Testis (tissue), 3 donors: ENCODE results near the gene PCSK6. TPM values are rescaled to one million over a fixed set of nuclear protein-coding genes. Genes with fewer than 3 reads are reported as not detected.
"Not testable (repeated sequence)": the region's sequence is repeated elsewhere in the genome, so short reads cannot be mapped to it uniquely, and the experiment has no call there.

Experiments used
- DNase-seq: peaks from one replicate; pipeline ENCODE4 v3.0.0-alpha.2; 2019
- H3K27ac ChIP-seq, 2 donors: fragments of 200-600 bp; sonication (generic); one replicate each; pipeline ENCODE4 v1.5.1; 2019
- H3K27me3 ChIP-seq: fragments of 200-600 bp; sonication (generic); one replicate; pipeline ENCODE4 v1.5.1; 2019
- H3K36me3 ChIP-seq: fragments of 200-600 bp; sonication (generic); one replicate; pipeline ENCODE4 v1.5.1; 2017; ENCODE audit warnings: low read depth; ENCODE audit errors: missing control alignments
- H3K4me1 ChIP-seq: fragments of 200-600 bp; sonication (generic); one replicate; pipeline ENCODE4 v1.5.1; 2019
- H3K4me3 ChIP-seq, 2 donors: fragments of 200-600 bp; sonication (generic); one replicate each; pipeline ENCODE4 v1.5.1; 2017 to 2019
- H3K9me3 ChIP-seq: fragments of 200-600 bp; sonication (generic); one replicate; pipeline ENCODE4 v1.5.1; 2017
- POLR2A ChIP-seq: fragments of 450-650 bp; IDR thresholded peaks from one replicate; pipeline ENCODE4 v1.6.1; 2017; ENCODE audit warnings: antibody characterized with exemption, mild to moderate bottlenecking, moderate library complexity
- WGBS, 2 donors: methylation state at CpG; one replicate each; pipeline ENCODE4 v1.1.5; 2018; 5-methylcytosine and 5-hydroxymethylcytosine counted together
- intact Hi-C: fragments of 100-400 bp; cut with DNase I; formaldehyde crosslinking; loops from one replicate; pipeline ENCODE4 v1.15.1; 2023; ENCODE audit warnings: low total_unique reads
- polyA plus RNA-seq: library from polyadenylated mRNA; stranded (reverse); fragments of 350-450 nt; fragmentation: Illumina TruSeq; extraction: RNeasy Lipid Tissue Mini Kit (QIAGEN cat#74804); gene quantifications from one replicate; pipeline ENCODE4 v1.2.3, GENCODE V29; 2014; ENCODE audit warnings: low read depth, low replicate concordance; ENCODE audit not compliant: insufficient read depth
- total RNA-seq, 2 donors: library from RNA; depleted of rRNA; stranded (reverse); fragments of >200 nt; gene quantifications; one replicate each; pipeline ENCODE4 v1.2.3, GENCODE V29; 2016
- TF ChIP-seq, protein P1 (sequence below), 3 experiments: fragments of 450-650 bp in 2 of 3; fragments of 200-600 bp in 1 of 3; sonication (generic) in 1 of 3; IDR thresholded peaks; one replicate each; pipeline ENCODE4 v1.5.1; 2016 to 2019; ENCODE audit warnings: antibody characterized with exemption in 3 of 3, mild to moderate bottlenecking in 2 of 3, moderate library complexity in 1 of 3

Gene PCSK6
- total and polyA plus RNA-seq, 3 donors from 2014 or later = 43.9 to 156 (median 95.4) TPM

DNA sequence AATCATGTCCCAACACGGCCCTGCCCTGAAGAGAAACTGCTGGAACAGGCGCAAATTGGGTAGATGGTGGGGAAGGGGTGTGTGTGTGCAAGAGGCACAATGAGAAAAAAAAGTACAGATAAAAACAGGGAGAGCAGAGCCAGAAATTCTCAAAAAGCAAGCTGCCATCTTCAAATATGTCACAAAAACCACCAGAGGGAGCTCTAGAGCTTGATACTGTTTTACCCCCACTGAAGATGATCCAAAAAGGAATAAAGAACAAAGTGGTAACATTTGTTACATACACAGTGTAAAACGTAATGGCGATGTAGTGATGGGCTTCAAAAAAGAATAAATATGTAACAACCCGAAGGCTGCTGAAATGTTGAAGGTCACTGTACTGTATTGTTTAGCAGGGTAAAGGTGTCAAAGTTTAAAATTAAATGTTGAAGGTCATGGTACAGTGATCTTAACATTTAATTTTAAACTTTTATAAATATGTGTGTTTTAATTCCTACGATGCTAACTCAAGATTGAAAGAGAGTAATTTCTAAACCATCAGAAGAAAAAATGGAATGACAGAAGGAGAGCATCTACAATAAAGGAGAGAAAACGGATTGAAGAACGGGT lies 200.5 kb downstream of the PCSK6 start:
- 64 to 67% methylated on average over 8 of the region's 8 CpGs for WGBS, 2 donors
- H3K4me1 ChIP-seq = peaks cover 22% of the 10 kb centered on the region
- H3K4me3 ChIP-seq = no peak overlapping the region
- no peaks in the 10 kb centered on the region for H3K27me3 ChIP-seq
- no peak for TF ChIP-seq POLR2A
- TF ChIP-seq, protein P1, sequence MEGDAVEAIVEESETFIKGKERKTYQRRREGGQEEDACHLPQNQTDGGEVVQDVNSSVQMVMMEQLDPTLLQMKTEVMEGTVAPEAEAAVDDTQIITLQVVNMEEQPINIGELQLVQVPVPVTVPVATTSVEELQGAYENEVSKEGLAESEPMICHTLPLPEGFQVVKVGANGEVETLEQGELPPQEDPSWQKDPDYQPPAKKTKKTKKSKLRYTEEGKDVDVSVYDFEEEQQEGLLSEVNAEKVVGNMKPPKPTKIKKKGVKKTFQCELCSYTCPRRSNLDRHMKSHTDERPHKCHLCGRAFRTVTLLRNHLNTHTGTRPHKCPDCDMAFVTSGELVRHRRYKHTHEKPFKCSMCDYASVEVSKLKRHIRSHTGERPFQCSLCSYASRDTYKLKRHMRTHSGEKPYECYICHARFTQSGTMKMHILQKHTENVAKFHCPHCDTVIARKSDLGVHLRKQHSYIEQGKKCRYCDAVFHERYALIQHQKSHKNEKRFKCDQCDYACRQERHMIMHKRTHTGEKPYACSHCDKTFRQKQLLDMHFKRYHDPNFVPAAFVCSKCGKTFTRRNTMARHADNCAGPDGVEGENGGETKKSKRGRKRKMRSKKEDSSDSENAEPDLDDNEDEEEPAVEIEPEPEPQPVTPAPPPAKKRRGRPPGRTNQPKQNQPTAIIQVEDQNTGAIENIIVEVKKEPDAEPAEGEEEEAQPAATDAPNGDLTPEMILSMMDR (IDR thresholded peaks at IDR 0.05) = peak; percentile 52 to 57 (median 55)
- H3K9me3 ChIP-seq = no peaks in the 10 kb centered on the region
- H3K36me3 ChIP-seq = no peaks in the 10 kb centered on the region
- intact Hi-C loops = no loop called here
- peak; percentile 20 for DNase-seq
- peak overlapping the region in 1 of 2 donors; percentile 43 for H3K27ac ChIP-seq

DNA sequence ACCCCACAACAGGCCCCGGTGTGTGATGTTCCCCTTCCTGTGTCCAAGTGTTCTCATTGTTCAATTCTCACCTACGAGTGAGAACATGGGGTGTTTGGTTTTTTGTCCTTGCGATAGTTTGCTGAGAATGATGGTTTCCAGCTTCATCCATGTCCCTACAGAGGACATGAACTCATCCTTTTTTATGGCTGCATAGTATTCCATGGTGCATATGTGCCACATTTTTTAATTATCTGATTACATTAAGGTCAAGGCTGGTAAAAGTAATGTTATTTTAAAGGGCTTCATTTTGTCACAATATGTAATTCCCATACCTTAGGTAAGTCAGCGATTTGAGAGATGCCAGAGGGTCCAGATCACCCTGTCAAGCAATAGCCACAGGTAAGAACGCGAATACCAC lies 202.2 kb downstream of the PCSK6 start:
- H3K9me3 ChIP-seq, H3K27me3 ChIP-seq, intact Hi-C loops, H3K4me3 ChIP-seq, DNase-seq, H3K36me3 ChIP-seq: not testable (repeated sequence)
- 85% methylated on average over 6 of the region's 6 CpGs for WGBS, 2 donors
- Histone ChIP-seq H3K27ac (peak overlapping the region; percentile 16 to 29), H3K4me1 (peaks cover 21% of the 10 kb centered on the region)

DNA sequence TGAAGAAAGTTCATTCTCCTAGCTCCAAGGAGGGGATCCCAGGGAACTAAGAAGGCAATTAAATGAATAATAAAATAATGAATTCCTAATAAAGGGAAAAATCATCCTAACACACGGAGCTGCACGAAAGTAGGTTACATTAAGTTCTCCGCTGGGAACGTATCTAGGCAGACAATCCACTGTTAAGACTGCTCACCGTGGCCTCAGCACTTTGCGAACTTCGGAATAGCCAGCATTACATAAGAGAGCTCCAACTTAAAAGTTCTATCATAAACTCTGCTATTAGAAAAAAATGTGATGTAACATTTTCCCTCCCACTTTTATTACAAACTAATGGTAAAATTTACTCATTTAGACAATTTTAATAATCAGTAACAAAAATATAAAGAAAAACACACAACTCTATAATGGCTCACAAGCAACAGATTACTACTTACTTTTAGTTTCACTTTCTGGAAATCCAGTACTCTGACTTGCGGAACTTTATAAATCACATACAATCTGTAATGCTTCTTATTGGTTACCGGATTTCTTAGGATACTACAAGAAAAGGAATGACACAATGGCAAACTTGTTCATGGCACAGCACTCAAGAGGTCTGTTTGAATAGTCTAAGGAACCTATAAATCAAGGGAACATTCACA lies 202.9 kb downstream of the PCSK6 start:
- TF ChIP-seq, protein P1 (IDR thresholded peaks at IDR 0.05) = no peak
- TF ChIP-seq POLR2A = no peak
- Histone ChIP-seq H3K9me3 (no peaks in the 10 kb centered on the region), H3K27me3 (no peaks in the 10 kb centered on the region), H3K4me3 (no peak overlapping the region), H3K27ac (peak overlapping the region; percentile 16 to 29), H3K4me1 (peaks cover 21% of the 10 kb centered on the region), H3K36me3 (no peaks in the 10 kb centered on the region)
- DNase-seq = peak; percentile 14
- intact Hi-C loops = no loop called here
- 79 to 83% methylated on average over 9 of the region's 9 CpGs for WGBS, 2 donors

DNA sequence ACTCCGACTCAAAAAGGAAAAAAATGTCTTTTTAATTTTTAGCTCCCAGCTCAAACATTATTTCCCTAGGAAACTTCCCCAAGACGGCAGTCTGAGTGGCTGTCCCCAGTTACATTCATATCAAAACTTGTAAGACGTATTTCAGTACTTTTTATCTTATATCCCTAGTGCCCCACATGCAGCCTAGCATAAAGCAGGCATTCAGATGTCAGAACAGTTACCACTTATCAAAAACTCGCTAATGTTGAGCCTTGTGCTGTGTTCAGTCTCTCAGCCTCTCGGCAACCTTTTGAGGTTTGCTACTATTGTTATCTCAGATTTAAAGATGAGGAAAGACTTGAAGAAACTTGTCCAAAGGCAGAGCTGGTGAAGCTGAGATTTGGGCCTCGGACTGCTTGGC lies 205.6 kb downstream of the PCSK6 start:
- WGBS, 2 donors = 73 to 79% methylated on average over 6 of the region's 6 CpGs
- Histone ChIP-seq H3K36me3 (no peaks in the 10 kb centered on the region), H3K4me3 (no peak overlapping the region), H3K4me1 (peaks cover 34% of the 10 kb centered on the region), H3K27ac (peak overlapping the region in 1 of 2 donors; percentile 53), H3K9me3 (no peaks in the 10 kb centered on the region), H3K27me3 (no peaks in the 10 kb centered on the region)
- intact Hi-C loops = no loop called here
- DNase-seq = peak; percentile 62
- no peak for TF ChIP-seq POLR2A
- TF ChIP-seq, protein P1 (IDR thresholded peaks at IDR 0.05) = no peak

DNA sequence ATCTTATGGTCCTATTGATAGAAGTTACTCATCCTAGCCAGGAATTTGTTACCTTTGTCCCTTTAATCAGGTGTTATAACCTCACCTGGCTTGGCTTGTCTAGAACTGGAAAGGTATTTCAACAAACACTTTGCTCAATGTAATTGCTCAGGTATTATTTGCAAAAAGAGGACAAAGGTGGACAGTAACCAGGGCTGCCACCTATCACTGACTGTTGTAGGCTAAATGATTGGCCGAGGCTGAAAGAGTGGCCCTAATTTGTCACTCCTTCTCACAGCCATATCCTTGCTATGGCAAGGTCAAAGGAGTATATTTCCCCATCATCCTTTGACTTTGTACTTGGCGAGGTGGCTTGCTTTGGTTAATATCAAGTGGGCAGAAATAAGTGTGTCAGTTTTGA lies 209.5 kb downstream of the PCSK6 start:
- DNase-seq = no peak
- TF ChIP-seq POLR2A = no peak
- TF ChIP-seq, protein P1 (IDR thresholded peaks at IDR 0.05) = no peak
- intact Hi-C loops = no loop called here
- Histone ChIP-seq H3K9me3 (no peaks in the 10 kb centered on the region), H3K36me3 (no peaks in the 10 kb centered on the region), H3K4me1 (peaks cover 44% of the 10 kb centered on the region), H3K4me3 (no peak overlapping the region), H3K27ac (no peak overlapping the region), H3K27me3 (no peaks in the 10 kb centered on the region)
- 80 to 95% methylated on average over 2 of the region's 2 CpGs for WGBS, 2 donors
